Ovary (tissue), 3 donors: ENCODE data around the gene SCOC.
"Not testable (repeated sequence)": the region's sequence is repeated elsewhere in the genome, so short reads cannot be mapped to it uniquely, and the experiment has no call there.

Experiments
- EP300 ChIP-seq: sonication (generic); formaldehyde crosslinking; IDR thresholded peaks from one replicate; pipeline ENCODE4 v1.6.1; 2017; ENCODE audit warnings: antibody characterized with exemption
- POLR2A ChIP-seq: fragments of 450-650 bp; IDR thresholded peaks from one replicate; pipeline ENCODE4 v1.6.1; 2017; ENCODE audit warnings: antibody characterized with exemption, mild to moderate bottlenecking, moderate library complexity
- TF ChIP-seq, protein P1 (sequence below), 3 donors: fragments of 450-650 bp in 2 of 3; fragments of 200-600 bp in 1 of 3; IDR thresholded peaks; one replicate each; pipeline versions ENCODE4 v1.5.1 to v1.8.0; 2016 to 2022; ENCODE audit warnings: antibody characterized with exemption in 3 of 3, mild to moderate bottlenecking in 1 of 3
- donor health status: DM: no; HTN: no; CAD: no.

DNA sequence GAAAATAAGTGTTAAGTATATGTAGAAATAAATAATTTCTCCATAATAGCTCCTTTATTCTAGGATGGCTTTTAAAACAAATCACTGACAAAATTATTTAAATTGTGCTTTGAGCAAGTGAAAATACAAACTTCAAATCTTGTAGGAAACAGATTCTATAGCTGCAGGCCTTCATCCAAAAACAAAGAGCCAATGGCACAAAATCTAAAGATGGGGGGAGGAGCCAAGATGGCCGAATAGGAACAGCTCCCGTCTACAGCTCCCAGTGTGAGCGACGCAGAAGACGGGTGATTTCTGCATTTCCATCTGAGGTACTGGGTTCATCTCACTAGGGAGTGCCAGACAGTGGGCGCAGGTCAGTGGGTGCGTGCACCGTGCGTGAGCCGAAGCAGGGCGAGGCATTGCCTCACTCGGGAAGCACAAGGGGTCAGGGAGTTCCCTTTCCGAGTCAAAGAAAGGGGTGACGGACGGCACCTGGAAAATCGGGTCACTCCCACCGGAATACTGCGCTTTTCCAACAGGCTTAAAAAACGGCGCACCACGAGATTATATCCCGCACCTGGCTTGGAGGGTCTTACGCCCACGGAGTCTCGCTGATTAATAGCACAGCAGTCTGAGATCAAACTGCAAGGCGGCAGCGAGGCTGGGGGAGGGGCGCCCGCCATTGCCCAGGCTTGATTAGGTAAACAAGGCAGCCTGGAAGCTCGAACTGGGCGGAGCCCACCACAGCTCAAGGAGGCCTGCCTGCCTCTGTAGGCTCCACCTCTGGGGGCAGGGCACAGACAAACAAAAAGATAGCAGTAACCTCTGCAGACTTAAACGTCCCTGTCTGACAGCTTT lies 39.9 kb downstream of the SCOC start:
- TF ChIP-seq, protein P1, sequence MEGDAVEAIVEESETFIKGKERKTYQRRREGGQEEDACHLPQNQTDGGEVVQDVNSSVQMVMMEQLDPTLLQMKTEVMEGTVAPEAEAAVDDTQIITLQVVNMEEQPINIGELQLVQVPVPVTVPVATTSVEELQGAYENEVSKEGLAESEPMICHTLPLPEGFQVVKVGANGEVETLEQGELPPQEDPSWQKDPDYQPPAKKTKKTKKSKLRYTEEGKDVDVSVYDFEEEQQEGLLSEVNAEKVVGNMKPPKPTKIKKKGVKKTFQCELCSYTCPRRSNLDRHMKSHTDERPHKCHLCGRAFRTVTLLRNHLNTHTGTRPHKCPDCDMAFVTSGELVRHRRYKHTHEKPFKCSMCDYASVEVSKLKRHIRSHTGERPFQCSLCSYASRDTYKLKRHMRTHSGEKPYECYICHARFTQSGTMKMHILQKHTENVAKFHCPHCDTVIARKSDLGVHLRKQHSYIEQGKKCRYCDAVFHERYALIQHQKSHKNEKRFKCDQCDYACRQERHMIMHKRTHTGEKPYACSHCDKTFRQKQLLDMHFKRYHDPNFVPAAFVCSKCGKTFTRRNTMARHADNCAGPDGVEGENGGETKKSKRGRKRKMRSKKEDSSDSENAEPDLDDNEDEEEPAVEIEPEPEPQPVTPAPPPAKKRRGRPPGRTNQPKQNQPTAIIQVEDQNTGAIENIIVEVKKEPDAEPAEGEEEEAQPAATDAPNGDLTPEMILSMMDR (IDR thresholded peaks at IDR 0.05) = not testable (repeated sequence)
- TF ChIP-seq POLR2A, EP300: not testable (repeated sequence)
